ENCODE results near the gene DIAPH1.

The DIAPH1 gene

GRCh38 chr5:141598391-141599345, 20.1 kb downstream of the DIAPH1 start:
- Mint-ChIP-seq H3K9me3 (peaks cover 2% of the 10 kb centered on the region), H3K27ac (no peak overlapping the region), H3K27me3 (ENCODE audit: low read depth) (no peaks in the 10 kb centered on the region)

DNA sequence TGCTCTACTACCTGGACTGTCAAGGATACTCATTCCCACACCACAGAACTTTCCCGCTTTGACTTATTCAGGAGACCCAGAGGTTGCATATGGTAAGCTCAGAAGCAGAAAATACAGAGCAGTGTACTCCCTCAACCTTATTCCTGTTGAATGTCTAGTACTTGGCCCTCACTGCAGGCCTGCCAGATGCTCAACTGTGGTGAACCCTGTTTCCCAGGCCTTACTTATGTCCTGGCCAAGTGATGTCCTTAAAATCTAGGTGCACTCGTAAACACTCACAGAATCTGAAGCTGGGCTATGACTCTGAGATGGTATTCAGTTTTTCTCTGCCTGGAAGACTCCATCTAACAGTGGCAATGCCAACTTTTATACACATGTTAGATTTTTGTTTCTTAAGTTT, 21.0 kb downstream of the DIAPH1 start:
- Mint-ChIP-seq H3K36me3 (ENCODE audit: low read depth) (peaks cover 4% of the 10 kb centered on the region), H3K4me1 (no peaks in the 10 kb centered on the region), H3K27ac (no peak overlapping the region), H3K4me3 (no peak overlapping the region), H3K9me3 (peaks cover 2% of the 10 kb centered on the region), H3K27me3 (ENCODE audit: low read depth) (no peaks in the 10 kb centered on the region)
- no peak for TF ChIP-seq CTCF (IDR thresholded peaks at IDR 0.05; ENCODE audit: unreplicated experiment in 3 of 3)

More at GRCh38 chr5:141598391-141599345, 20.1 kb downstream of the DIAPH1 start:
- Mint-ChIP-seq H3K4me1 (no peaks in the 10 kb centered on the region), H3K4me3 (no peak overlapping the region), H3K36me3 (ENCODE audit: low read depth) (peaks cover 4% of the 10 kb centered on the region)
- no peak for TF ChIP-seq CTCF (IDR thresholded peaks at IDR 0.05; ENCODE audit: unreplicated experiment in 3 of 3)

DNA sequence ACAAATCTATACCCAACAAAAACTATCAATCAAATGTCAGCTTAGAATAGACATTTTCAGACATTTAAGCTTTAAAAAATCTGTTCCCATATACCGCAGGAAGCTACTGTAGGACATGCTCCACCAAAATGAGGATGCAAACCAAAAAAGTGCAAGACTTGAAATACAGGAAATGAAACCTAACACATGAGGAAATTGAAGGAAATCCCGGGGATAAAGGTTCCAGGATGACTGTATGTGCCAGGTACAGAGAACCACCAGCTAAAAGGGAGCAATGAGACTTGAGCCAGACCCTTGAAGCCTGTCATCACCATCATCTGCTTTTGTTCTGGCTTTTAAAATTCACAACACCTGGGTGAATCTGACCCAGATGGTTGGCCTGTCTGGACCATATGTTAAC, 21.4 kb downstream of the DIAPH1 start:
- H3K27me3 Mint-ChIP-seq (ENCODE audit: low read depth): no peaks in the 10 kb centered on the region
- H3K4me3 Mint-ChIP-seq: no peak overlapping the region
- no peak for TF ChIP-seq CTCF (IDR thresholded peaks at IDR 0.05; ENCODE audit: unreplicated experiment in 3 of 3)
- H3K9me3 Mint-ChIP-seq: peaks cover 2% of the 10 kb centered on the region
- no peak overlapping the region for H3K27ac Mint-ChIP-seq
- H3K4me1 Mint-ChIP-seq: no peaks in the 10 kb centered on the region
- H3K36me3 Mint-ChIP-seq (ENCODE audit: low read depth): peaks cover 4% of the 10 kb centered on the region

- no peak overlapping the region for H3K27ac Mint-ChIP-seq
- TF ChIP-seq CTCF (IDR thresholded peaks at IDR 0.05; ENCODE audit: unreplicated experiment in 3 of 3): no peak
- H3K4me1 Mint-ChIP-seq: no peaks in the 10 kb centered on the region
- H3K27me3 Mint-ChIP-seq (ENCODE audit: low read depth): no peaks in the 10 kb centered on the region
- peaks cover 4% of the 10 kb centered on the region for H3K36me3 Mint-ChIP-seq (ENCODE audit: low read depth)
- H3K4me3 Mint-ChIP-seq: no peak overlapping the region
- H3K9me3 Mint-ChIP-seq: peaks cover 2% of the 10 kb centered on the region
These were observed 21.9 kb downstream of the DIAPH1 start for GRCh38 chr5:141596867-141597266.

GRCh38 chr5:141590127-141590526, 28.7 kb downstream of the DIAPH1 start:
- TF ChIP-seq CTCF (IDR thresholded peaks at IDR 0.05; ENCODE audit: unreplicated experiment in 3 of 3): no peak
- Mint-ChIP-seq H3K9me3 (no peaks in the 10 kb centered on the region), H3K27me3 (ENCODE audit: low read depth) (no peaks in the 10 kb centered on the region), H3K27ac (no peak overlapping the region), H3K36me3 (ENCODE audit: low read depth) (peaks cover 11% of the 10 kb centered on the region), H3K4me1 (no peaks in the 10 kb centered on the region), H3K4me3 (no peak overlapping the region)

DNA sequence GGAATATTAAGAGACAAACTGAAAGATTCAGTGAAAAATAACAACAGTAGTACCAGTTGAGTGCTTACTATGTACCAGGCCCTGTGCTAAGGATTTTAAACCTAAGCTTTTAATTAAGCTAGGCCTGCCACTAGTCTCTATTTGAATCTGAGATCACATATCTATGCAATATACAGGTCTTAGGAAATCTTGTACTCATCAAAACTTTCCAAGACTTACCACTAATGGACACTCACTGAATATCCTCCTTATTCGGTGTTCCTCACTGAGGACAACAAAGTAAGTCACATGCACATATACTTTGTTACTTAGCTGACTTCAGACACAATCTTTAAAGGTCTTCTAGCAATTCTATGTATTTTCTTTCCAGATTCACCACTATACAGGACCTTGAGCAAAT, 32.6 kb downstream of the DIAPH1 start:
- peaks cover 38% of the 10 kb centered on the region for H3K36me3 Mint-ChIP-seq (ENCODE audit: low read depth)
- no peaks in the 10 kb centered on the region for H3K9me3 Mint-ChIP-seq
- no peak overlapping the region for H3K4me3 Mint-ChIP-seq
- H3K27me3 Mint-ChIP-seq (ENCODE audit: low read depth): no peaks in the 10 kb centered on the region
- TF ChIP-seq CTCF (IDR thresholded peaks at IDR 0.05; ENCODE audit: unreplicated experiment in 3 of 3): no peak
- H3K27ac Mint-ChIP-seq: no peak overlapping the region
- H3K4me1 Mint-ChIP-seq: no peaks in the 10 kb centered on the region

All from nephron (organoid).